Ishikawa (cell line): ENCODE data around the gene SEMA5A.

Experiments used
- CREB1 ChIP-seq: IDR thresholded peaks from 2 replicates; pipeline ENCODE4 v1.6.1; 2012; ENCODE audit warnings: low read depth
- EP300 ChIP-seq: IDR thresholded peaks from 2 replicates; pipeline ENCODE4 v1.6.1; 2012; ENCODE audit warnings: borderline replicate concordance
- FOXM1 ChIP-seq: IDR thresholded peaks from 2 replicates; pipeline ENCODE4 v1.6.1; 2012; ENCODE audit warnings: low read depth, borderline replicate concordance
- MAX ChIP-seq: IDR thresholded peaks from 2 replicates; pipeline ENCODE4 v1.6.1; 2012
- TAF1 ChIP-seq: IDR thresholded peaks from 2 replicates; pipeline ENCODE4 v1.6.1; 2012; ENCODE audit warnings: low read depth, mild to moderate bottlenecking
- ZBTB7A ChIP-seq: IDR thresholded peaks from 2 replicates; pipeline ENCODE4 v1.6.1; 2012; ENCODE audit warnings: low read depth
- TF ChIP-seq, protein P1 (sequence below): IDR thresholded peaks from 2 replicates; pipeline ENCODE4 v1.6.1; 2012; ENCODE audit warnings: low read depth, mild to moderate bottlenecking

DNA sequence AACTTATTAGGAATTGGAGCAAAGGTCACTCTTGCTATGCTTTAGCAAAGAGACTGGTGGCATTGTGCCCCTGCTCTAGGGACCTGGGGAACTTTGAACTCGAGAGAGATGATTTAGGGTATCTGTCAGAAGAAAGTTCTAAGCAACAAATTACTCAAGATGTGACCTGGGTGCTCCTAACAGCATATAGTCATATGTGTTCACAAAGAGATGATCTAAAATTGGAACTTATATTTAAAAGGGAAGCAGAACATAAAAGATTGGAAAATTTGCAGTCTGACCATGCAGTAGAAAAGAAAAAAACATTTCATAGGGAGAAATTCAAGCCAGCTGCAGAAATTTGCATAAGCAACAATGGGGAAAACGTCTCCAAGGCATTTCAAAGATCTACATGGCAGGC is 68.3 kb downstream of the SEMA5A start:
- TF ChIP-seq TAF1, result no peak
- TF ChIP-seq FOXM1, result no peak
- TF ChIP-seq EP300, result no peak
- TF ChIP-seq, protein P1, sequence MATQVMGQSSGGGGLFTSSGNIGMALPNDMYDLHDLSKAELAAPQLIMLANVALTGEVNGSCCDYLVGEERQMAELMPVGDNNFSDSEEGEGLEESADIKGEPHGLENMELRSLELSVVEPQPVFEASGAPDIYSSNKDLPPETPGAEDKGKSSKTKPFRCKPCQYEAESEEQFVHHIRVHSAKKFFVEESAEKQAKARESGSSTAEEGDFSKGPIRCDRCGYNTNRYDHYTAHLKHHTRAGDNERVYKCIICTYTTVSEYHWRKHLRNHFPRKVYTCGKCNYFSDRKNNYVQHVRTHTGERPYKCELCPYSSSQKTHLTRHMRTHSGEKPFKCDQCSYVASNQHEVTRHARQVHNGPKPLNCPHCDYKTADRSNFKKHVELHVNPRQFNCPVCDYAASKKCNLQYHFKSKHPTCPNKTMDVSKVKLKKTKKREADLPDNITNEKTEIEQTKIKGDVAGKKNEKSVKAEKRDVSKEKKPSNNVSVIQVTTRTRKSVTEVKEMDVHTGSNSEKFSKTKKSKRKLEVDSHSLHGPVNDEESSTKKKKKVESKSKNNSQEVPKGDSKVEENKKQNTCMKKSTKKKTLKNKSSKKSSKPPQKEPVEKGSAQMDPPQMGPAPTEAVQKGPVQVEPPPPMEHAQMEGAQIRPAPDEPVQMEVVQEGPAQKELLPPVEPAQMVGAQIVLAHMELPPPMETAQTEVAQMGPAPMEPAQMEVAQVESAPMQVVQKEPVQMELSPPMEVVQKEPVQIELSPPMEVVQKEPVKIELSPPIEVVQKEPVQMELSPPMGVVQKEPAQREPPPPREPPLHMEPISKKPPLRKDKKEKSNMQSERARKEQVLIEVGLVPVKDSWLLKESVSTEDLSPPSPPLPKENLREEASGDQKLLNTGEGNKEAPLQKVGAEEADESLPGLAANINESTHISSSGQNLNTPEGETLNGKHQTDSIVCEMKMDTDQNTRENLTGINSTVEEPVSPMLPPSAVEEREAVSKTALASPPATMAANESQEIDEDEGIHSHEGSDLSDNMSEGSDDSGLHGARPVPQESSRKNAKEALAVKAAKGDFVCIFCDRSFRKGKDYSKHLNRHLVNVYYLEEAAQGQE, result no peak
- no peak for TF ChIP-seq MAX
- no peak for TF ChIP-seq CREB1
- no peak for TF ChIP-seq ZBTB7A
